A673 (cell line): Measurements from ENCODE around the gene CNTD1. TPM values are rescaled to one million over a fixed set of nuclear protein-coding genes. Genes with fewer than 3 reads are reported as not detected.

Experiments used
- BruUV-seq: library from RNA; stranded (reverse); fragments of 400-500 nt; replicated peaks from 2 replicates; lab custom pipeline; 2021; lab: Mats Ljungman, UMichigan
- CTCF ChIA-PET: fragments of 300-600 bp; sonication (Branson Sonifier 250); formaldehyde crosslinking; loops from one replicate; lab custom pipeline; 2022; ENCODE audit warnings: antibody characterized with exemption; lab: Charles Lee
- POLR2A ChIA-PET: fragments of 300-600 bp; sonication (Branson Sonifier 250); formaldehyde crosslinking; loops from one replicate; lab custom pipeline; 2022; ENCODE audit warnings: antibody characterized with exemption; ENCODE audit not compliant: low non-redundant PET; lab: Charles Lee
- DNase-seq: peaks from one replicate; pipeline ENCODE4 v3.0.0-alpha.2; 2015; ENCODE audit warnings: low spot score
- H3K27ac ChIP-seq: fragments of 200-600 bp; sonication (generic); 2 replicates; pipeline ENCODE4 v1.5.1; 2016; ENCODE audit warnings: mixed run types, low read depth, mild to moderate bottlenecking, mixed read lengths, antibody characterized with exemption, low read length; ENCODE audit not compliant: poor library complexity, severe bottlenecking
- H3K27me3 ChIP-seq: fragments of 200-600 bp; sonication (generic); replicated peaks from 2 replicates; pipeline ENCODE4 v1.6.1; 2017; ENCODE audit warnings: mixed run types, low read depth, mild to moderate bottlenecking, mixed read lengths, antibody characterized with exemption, low read length; ENCODE audit not compliant: insufficient read depth, poor library complexity
- H3K36me3 ChIP-seq: fragments of 200-600 bp; sonication (generic); 2 replicates; pipeline ENCODE4 v1.6.1; 2016; ENCODE audit warnings: mixed run types, mild to moderate bottlenecking, mixed read lengths, antibody characterized with exemption, low read length; ENCODE audit not compliant: insufficient read depth, poor library complexity, severe bottlenecking
- H3K4me1 ChIP-seq: fragments of 200-600 bp; sonication (generic); 2 replicates; pipeline ENCODE4 v1.6.1; 2017; ENCODE audit warnings: mixed run types, mild to moderate bottlenecking, mixed read lengths, antibody characterized with exemption, low read length; ENCODE audit not compliant: insufficient read depth, poor library complexity, severe bottlenecking
- H3K4me3 ChIP-seq: fragments of 200-600 bp; sonication (generic); 2 replicates; pipeline ENCODE4 v1.5.1; 2016; ENCODE audit warnings: low read depth, mixed run types, mild to moderate bottlenecking, mixed read lengths, low read length; ENCODE audit not compliant: poor library complexity, severe bottlenecking
- H3K9me3 ChIP-seq: fragments of 200-600 bp; sonication (generic); 2 replicates; pipeline ENCODE4 v1.6.1; 2016; ENCODE audit warnings: mixed run types, low read depth, mild to moderate bottlenecking, mixed read lengths, antibody characterized with exemption, low read length; ENCODE audit not compliant: poor library complexity, severe bottlenecking
- CTCF ChIP-seq: fragments of 300-800, 200-600 bp; sonication (generic); conservative IDR thresholded peaks from 2 replicates; pipeline ENCODE4 v1.5.1; 2017; ENCODE audit warnings: low read depth, mild to moderate bottlenecking, antibody characterized with exemption, low read length, moderate library complexity, mixed read lengths
- EZH2 ChIP-seq: fragments of 200-600 bp; sonication (generic); IDR thresholded peaks from 2 replicates; pipeline ENCODE4 v1.6.1; 2017; ENCODE audit warnings: borderline replicate concordance, low read depth, mild to moderate bottlenecking, mixed read lengths, antibody characterized with exemption, low read length; ENCODE audit not compliant: poor library complexity, severe bottlenecking
- intact Hi-C: fragments of 100-400 bp; cut with micrococcal nuclease; formaldehyde crosslinking; loops from one replicate; pipeline ENCODE4 v1.10.0; 2022; ENCODE audit not compliant: unreplicated experiment
- total RNA-seq: library from RNA; stranded (reverse); gene quantifications from 2 replicates; pipeline ENCODE4 v1.2.3, GENCODE V29; 2021

The CNTD1 gene
- total RNA-seq, 1 experiment from 2014 or later: not detected

DNA sequence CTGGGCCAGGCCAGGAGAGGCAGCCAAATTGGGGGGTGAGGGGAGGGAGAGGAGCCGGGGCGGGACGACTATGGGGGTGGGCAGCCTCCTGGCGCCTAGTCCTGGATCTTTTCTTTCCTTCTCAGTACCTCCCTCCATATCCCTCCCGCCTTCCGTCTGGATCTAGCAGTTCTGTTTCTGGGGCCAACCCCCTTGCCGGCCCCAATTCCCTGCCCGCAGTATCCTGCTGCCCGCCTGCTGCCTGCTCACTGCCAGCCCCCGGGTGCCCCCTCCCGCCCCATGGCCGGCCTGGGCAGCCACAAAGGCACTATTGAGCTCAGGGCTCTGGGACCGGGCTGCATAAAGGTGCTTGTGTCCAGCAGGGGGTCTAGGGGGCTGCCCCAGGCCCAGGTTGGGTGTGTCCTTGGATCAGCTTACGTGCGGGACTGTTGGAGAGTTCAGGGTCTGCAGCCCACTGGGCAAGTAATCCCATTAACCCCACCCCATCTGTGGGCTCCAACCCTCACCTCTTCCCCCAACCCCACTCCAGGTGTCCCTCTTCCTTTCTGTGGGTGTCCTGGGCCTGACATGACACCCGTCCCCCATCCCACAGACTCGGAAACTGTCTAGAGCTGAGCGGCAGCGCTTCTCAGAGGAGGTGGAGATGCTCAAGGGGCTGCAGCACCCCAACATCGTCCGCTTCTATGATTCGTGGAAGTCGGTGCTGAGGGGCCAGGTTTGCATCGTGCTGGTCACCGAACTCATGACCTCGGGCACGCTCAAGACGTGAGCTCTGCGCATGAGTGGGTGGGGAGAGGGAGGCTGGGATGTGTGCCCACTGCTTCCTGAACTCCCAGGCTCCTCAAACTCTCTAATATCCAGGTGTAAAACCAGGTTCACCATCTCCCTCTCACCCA is 16.2 kb upstream of the CNTD1 start:
- no peak for DNase-seq
- ChIA-PET CTCF (no interaction called here), POLR2A (no interaction called here)
- intact Hi-C loops: no loop called here
- H3K27ac ChIP-seq: no peak overlapping the region
- no peak overlapping the region for H3K4me3 ChIP-seq
- no peaks in the 10 kb centered on the region for H3K9me3 ChIP-seq
- H3K27me3 ChIP-seq: peaks cover 13% of the 10 kb centered on the region
- no peak for TF ChIP-seq EZH2
- TF ChIP-seq CTCF: no peak
- no TSS peak for BruUV-seq
- H3K4me1 ChIP-seq: no peaks in the 10 kb centered on the region
- no peaks in the 10 kb centered on the region for H3K36me3 ChIP-seq

GRCh38 chr17:42783062-42783790 is 15.4 kb upstream of the CNTD1 start:
- POLR2A ChIA-PET: no interaction called here
- intact Hi-C loops: no loop called here
- no peak for DNase-seq

GRCh38 chr17:42783791-42784138 is 14.9 kb upstream of the CNTD1 start:
- no peak overlapping the region for H3K27ac ChIP-seq
- POLR2A ChIA-PET: no interaction called here
- intact Hi-C loops: no loop called here
- no peaks in the 10 kb centered on the region for H3K9me3 ChIP-seq
- no TSS peak for BruUV-seq
- peaks cover 13% of the 10 kb centered on the region for H3K27me3 ChIP-seq
- H3K4me3 ChIP-seq: no peak overlapping the region
- no peak for DNase-seq
- CTCF ChIA-PET: no interaction called here
- H3K36me3 ChIP-seq: no peaks in the 10 kb centered on the region
- H3K4me1 ChIP-seq: no peaks in the 10 kb centered on the region
- TF ChIP-seq CTCF: no peak
- TF ChIP-seq EZH2: no peak

More at GRCh38 chr17:42783062-42783790, 15.4 kb upstream of the CNTD1 start:
- TF ChIP-seq CTCF (no peak), EZH2 (no peak)
- Histone ChIP-seq H3K27ac (no peak overlapping the region), H3K9me3 (no peaks in the 10 kb centered on the region), H3K36me3 (no peaks in the 10 kb centered on the region), H3K4me1 (no peaks in the 10 kb centered on the region), H3K27me3 (peaks cover 13% of the 10 kb centered on the region), H3K4me3 (no peak overlapping the region)
- CTCF ChIA-PET: no interaction called here
- BruUV-seq: no TSS peak
